GM19468 (cell line): ENCODE data around the gene MTCH1.
"Not testable (repeated sequence)": the region's sequence is repeated elsewhere in the genome, so short reads cannot be mapped to it uniquely, and the experiment has no call there.

ENCODE experiments used
- ATAC-seq: cut with Tn5 transposase; IDR thresholded peaks from one replicate; pipeline ENCODE4 v1.9.1; 2021; ENCODE audit warnings: mild to moderate bottlenecking, moderate library complexity, moderate number of reproducible peaks; ENCODE audit not compliant: unreplicated experiment; ENCODE audit errors: extremely low read depth

MTCH1 gene

GRCh38 chr6:36956446-36956820 is 29.6 kb downstream of the MTCH1 start:
- ATAC-seq: no peak

GRCh38 chr6:36955671-36956445 is 30.1 kb downstream of the MTCH1 start:
- no peak for ATAC-seq

GRCh38 chr6:36955136-36955535 is 30.9 kb downstream of the MTCH1 start:
- ATAC-seq: no peak

- ATAC-seq: no peak
Observed at GRCh38 chr6:36954262-36954931, 31.6 kb downstream of the MTCH1 start, which contains the start of gene PI16. PI16 (plus strand) TSS chr6:36954738; CDS start chr6:36954761, 23 bp downstream.

- no peak for ATAC-seq
Observed at GRCh38 chr6:36953931-36954261, 32.1 kb downstream of the MTCH1 start.

- ATAC-seq: no peak
Observed at GRCh38 chr6:36949636-36950035, 36.4 kb downstream of the MTCH1 start.

GRCh38 chr6:36949076-36949475 is 36.9 kb downstream of the MTCH1 start:
- ATAC-seq: not testable (repeated sequence)

- ATAC-seq: no peak
Observed at GRCh38 chr6:36947570-36948351, 38.2 kb downstream of the MTCH1 start.

GRCh38 chr6:36946526-36946925 is 39.5 kb downstream of the MTCH1 start:
- no peak for ATAC-seq

GRCh38 chr6:36945301-36945700 is 40.7 kb downstream of the MTCH1 start:
- no peak for ATAC-seq

GRCh38 chr6:36944650-36945049 is 41.3 kb downstream of the MTCH1 start:
- ATAC-seq: no peak

- ATAC-seq: not testable (repeated sequence)
Observed at GRCh38 chr6:36942329-36942728, 43.7 kb downstream of the MTCH1 start.

- ATAC-seq: not testable (repeated sequence)
Observed at GRCh38 chr6:36941561-36941960, 44.4 kb downstream of the MTCH1 start.

GRCh38 chr6:36940027-36940426 is 46.0 kb downstream of the MTCH1 start:
- no peak for ATAC-seq

GRCh38 chr6:36939005-36939404 is 47.0 kb downstream of the MTCH1 start:
- not testable (repeated sequence) for ATAC-seq

- ATAC-seq: no peak
Observed at GRCh38 chr6:36938536-36938935, 47.5 kb downstream of the MTCH1 start.

- no peak for ATAC-seq
Observed at GRCh38 chr6:36937896-36938295, 48.1 kb downstream of the MTCH1 start.

GRCh38 chr6:36936824-36937223 is 49.2 kb downstream of the MTCH1 start:
- no peak for ATAC-seq

- ATAC-seq: no peak
Observed at GRCh38 chr6:36934901-36935300, 51.1 kb downstream of the MTCH1 start.

- no peak for ATAC-seq
Observed at GRCh38 chr6:36933519-36933918, 52.5 kb downstream of the MTCH1 start.

GRCh38 chr6:36933102-36933501 is 52.9 kb downstream of the MTCH1 start:
- no peak for ATAC-seq
